Amygdala (tissue), 56 donors: Measurements from ENCODE around the gene KCNK18.

Experiments
- DNase-seq, 56 donors: peaks; one replicate each; lab custom pipeline; 2025; lab: John Stamatoyannopoulos, UW

KCNK18 gene

DNA sequence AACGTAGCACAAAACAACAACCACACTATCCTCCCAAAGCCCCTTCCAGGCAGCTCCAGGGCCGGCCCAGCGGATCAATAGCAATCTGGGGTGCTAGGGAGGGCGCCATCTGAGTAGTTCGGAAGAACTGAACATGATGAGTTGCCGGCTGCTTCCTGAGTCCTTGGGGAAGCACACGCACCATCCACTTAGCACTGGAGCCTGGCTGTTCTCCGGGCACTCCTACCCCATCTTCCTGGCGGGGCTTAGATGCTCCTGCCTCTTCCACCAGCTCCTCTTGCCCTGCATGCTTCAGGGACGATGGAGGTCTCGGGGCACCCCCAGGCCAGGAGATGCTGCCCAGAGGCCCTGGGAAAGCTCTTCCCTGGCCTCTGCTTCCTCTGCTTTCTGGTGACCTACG, at the start of gene KCNK18:
Gene KCNK18, plus strand, starts transcription at position 301 of the 400 bp plus-strand sequence. Its CDS starts 0 bp downstream, at position 301.
- no peak for DNase-seq

- DNase-seq = no peak
Measured at GRCh38 chr10:117148284-117148683, 49.0 kb upstream of the KCNK18 start.

- no peak for DNase-seq
Measured at GRCh38 chr10:117152668-117153067, 44.6 kb upstream of the KCNK18 start.

DNA sequence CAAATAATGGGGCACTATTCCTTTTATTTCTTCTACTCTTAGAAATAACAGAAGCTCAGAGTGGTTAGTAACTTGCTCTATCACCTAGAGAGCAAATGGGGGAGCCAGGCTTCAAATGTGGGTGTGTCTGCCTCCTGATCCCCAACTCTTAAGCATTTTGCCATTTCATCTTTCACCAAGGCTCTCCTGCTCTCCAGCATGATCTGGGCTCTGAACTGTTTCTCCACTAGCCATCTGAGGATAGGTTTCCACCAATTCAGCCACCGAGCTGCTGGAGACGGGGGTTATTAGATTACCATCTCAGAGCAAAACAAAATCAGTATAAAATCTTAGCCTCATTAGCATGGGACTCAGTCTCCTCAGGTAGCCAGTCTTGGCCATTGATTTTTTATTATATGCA, 39.0 kb upstream of the KCNK18 start:
- DNase-seq = no peak

- no peak for DNase-seq
Measured at GRCh38 chr10:117159390-117159789, 37.9 kb upstream of the KCNK18 start.

DNA sequence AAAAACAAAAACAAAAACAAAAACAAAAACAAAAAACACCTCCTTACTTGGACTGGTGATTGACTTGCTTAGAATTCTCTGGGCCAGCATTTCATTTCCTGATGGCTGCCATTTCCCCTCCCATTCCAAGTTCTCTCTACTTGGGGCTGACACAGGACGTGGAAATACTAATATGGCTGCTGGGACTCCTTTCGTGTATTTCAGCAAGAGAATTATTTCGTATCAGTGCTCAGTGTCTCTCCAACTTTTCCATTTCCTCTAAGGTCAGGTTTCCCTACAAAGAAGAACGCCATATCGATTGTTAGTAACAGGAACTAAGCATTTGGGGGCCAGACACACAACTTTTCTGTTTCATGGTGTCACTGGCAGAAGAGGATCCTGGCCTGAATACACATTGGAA, 36.7 kb upstream of the KCNK18 start:
- no peak for DNase-seq

GRCh38 chr10:117161386-117162033, 35.8 kb upstream of the KCNK18 start:
- no peak for DNase-seq

DNA sequence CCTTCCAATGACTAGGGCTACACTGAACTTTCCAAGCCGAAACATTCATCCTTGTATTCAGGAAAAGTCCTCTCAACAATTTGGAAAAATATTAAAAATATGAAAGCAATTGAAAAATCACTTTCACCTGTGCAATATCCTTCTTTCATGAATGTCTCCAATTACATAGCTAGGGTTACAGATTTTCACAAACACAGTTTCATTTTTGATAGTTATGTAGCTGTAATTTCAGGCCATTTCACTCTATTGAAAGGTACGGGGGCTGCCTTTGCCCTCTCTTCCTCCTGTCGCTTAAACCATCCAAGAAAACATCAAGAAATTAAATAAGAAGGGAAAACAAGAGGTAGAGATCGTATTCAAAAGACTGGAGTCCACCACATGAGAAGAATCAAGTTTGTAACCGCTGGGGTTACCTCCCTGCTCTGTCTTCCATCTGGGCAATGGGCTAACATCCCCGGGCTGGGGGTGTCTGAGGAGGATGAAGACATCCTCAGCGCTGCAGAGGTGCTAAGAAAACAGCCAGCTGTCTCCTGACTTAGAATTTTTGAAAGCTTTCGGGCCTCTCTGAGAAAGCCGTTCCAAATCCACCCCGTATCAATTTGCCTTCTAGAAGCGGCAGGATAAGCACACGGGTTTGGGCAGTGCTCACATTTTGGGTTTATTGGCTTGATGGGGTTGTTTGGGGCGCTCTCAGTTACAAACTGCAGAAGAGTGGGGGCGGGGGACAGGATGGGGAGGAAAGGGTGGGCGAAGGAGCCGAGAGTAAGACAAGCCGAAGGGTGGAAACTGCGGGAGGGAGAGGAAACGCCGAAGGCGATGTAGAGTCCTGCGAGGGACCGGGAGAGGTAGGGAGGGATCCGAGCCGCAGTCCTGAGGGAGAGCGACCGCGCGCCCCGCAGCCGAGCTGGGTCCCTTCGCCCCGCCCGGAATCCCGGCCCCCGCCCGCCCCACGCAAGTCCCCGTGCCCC, 34.9 kb upstream of the KCNK18 start:
- DNase-seq = no peak

DNA sequence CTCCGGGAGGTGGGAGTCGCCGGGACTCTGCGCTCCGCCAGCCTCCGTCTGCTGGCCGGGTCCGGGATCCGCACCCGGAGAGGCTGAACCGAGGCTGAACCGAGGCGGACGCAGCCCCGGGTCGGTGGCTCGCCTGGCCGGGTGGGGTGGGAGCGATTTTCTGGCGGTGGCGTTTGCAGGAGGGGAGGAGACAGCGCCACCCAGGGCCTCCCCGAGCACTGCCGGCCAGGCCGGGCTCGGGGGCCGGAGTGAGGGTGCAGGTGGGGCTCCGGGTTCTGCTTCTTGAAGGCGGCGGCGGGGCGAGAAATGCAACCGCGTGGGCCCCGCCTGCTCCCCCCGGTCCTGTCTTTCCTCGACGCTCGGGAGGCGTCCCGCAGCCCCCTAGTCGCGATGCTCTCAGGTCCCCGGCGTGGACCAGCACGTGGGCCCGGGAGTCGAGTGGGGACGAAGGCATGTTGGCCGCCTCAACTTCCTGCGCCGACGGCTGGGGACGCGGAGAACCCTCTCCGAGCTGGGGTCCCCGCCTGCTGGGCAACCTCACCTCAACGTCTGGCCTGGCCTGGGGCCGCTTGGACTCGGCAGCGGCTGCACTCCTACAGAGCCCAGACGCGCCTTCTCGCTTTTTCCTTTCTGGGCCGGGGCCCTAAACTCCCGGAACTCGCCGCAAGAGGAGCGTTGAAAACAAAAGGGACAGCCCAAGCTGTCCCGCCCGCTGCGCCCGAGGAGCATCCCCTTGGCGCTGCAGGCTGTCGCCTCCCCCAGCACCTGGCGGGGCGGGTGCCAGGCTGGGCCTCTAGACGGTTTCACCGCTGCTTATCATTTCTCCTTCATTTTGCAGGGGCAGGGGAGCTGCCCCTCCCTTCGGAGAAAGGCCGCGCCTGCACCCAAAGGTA, 34.0 kb upstream of the KCNK18 start:
- peak in 4 of 56 donors; percentile 1 to 30 (median 18) for DNase-seq

DNA sequence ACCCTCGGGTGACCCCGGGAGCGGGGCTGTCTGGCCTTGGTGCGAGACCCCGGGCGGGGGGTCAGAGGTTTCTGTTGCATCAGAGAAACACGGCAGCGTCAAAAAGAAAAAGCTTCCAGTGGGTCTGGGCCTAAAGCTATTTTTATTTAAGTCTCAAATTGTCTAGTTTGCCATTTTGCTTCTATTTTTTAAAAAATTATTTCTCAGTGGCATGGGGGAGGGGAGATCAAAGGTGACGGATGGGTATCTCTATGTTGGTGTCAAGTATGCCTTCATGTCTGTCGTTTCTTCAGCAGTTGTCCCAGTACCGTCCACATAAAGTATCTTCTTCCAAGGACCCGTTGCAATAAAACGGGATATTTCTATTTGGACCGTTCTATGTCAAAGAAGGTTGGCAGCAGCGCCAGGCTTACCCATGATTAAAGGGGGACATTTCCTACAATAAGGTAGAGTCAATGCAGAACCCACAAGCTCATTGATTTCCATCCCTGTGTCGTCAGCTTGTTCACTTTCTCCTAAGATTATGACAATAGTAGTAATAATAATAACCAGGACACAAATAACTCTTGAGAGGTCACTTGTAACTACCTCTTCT, 33.2 kb upstream of the KCNK18 start:
- no peak for DNase-seq

- DNase-seq = peak in 2 of 56 donors; percentile 2 to 5
Measured at GRCh38 chr10:117164592-117165537, 32.4 kb upstream of the KCNK18 start.

DNA sequence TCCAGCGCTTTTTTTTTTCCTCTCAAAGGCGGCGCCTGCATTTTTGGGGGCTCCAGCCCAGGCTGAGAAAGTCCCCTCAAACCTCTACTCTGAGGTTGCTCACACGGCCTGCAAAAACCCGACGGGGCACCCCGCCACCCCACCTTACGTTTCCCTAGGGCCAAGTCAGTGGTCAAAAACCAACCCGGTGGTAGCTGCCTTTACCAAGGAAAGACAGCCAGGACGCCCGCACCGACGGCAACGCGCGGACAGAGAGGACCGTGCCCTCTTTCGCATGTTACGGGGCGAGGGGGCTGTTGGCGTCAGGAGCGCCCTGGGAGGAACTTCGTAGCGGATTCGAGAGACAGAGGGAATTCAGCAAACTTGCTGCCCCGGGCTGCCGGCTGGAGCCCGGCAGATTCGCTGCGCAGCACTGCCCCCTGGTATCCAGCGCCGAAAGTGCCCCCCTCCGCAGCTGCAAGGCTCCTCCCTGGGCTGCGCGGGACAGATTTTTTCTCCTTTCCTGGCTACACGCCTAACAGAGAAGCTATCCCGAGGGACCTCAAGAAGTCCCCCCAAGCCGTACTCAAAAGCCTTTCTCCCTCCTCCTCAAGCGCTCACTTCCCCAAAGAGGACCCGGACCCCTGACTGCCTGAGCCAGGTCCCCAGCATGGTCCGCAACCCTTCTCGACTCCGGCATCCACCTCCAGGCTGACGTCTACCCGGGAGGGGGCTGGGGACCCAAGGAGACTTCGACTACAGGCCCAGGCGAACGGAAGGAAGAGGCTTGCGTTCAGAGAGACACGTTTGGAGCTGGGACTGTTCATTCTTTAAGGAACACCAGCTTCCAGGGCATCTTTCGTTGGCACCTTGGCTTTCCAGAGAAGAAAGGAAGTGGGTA, 31.5 kb upstream of the KCNK18 start:
- DNase-seq = peak in 37 of 56 donors; percentile 3 to 64 (median 31)

GRCh38 chr10:117166418-117167345, 30.6 kb upstream of the KCNK18 start:
- DNase-seq = no peak

DNA sequence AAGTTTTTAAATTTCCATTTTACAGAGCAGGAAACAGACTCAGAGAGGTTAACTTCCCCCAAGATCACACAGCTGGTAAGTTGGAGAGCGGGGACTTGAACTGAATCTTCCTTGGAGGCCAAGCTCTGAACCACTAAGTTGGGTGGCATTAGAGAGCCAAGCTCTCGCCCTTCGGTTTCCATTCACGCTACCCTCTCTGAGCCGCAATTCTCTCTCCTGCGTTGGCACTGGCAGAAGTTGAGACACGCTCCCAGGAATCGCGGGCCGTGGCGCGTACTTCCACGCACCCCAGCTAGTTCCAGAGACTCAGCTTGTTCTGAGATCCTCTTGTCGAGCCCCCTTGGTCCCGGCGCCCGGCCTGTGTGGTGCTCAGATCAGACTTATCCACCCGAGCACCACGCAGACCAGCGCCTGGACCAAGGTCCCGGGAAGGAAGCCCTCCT, 29.9 kb upstream of the KCNK18 start:
- no peak for DNase-seq

DNA sequence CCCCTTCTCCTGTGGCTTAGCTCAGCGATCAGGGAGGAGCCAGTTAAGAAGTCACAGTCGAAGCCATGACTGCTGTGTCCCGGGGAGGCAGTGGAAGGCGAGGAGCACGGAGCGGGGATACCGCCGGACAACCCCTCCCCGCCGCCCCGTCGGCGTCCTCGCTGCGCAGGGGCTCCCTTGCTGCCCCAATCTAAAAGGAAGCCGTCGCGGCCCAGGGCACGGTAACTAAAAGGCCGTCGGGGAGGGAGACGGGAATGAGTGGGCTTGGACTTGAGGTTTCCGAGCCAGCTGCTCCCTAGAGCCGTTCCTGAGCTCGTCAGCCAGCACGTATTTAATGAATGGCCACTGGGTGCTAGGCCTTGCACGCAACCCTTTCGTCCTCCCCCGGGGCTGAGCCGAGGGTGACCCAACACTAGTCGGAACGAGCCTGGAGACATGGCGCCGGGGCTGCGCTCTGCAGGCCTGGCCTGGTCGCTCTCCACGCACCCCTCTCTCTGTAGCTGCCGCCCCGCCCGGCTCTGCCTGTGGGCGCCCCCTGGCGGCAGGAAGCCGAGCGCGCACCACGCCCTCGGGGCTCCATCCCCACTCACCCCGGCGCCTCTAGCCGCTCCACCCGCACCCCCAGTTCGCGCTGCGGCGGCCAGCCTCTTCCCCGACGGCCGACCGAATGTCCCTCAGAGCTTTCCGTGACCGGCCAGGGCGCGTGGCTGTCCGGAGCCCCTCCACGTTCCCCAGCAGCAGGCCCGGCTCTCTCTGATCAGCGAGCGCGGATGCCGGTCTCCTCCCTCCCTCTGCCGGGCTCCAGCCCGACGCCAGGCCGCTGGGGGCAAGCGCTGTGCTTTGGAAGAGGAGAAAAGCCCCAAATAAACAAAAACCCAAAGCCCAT, 29.3 kb upstream of the KCNK18 start:
- peak in 43 of 56 donors; percentile 5 to 78 (median 41) for DNase-seq

DNA sequence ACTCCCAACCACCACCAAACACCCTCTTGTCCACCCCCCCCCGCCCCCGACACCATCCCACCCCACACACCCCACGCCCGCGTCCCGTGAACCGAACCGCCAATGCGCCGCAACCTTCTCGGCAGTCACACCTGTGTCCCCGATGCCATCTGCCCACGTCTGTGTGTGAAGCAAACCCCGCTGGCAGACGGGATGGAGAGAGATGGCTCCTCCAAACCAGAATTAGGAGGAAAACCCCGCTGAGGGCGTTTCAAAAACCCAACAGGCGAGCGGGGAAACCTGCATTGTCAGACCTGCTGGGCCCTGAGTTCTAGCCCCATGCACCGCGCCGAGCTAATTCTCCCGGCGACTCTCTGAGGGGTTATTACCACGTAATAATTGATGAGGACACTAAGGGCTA, 28.6 kb upstream of the KCNK18 start:
- DNase-seq = no peak
